Fibroblast of lung (primary cell): ENCODE measurements around the gene PXDN.

Experiments used
- CTCF ChIP-seq, 2 donors: IDR thresholded peaks in 1 of 2; conservative IDR thresholded peaks in 1 of 2; 1 replicate in 1 of 2; 2 replicates in 1 of 2; pipeline ENCODE4 v1.5.1; 2011 to 2012; ENCODE audit warnings: low read length in 2 of 2, control low read depth in 1 of 2, inconsistent platforms in 1 of 2, low read depth in 1 of 2, mild to moderate bottlenecking in 1 of 2
- EZH2 ChIP-seq: IDR thresholded peaks from 2 replicates; pipeline ENCODE4 v1.5.1; 2012; ENCODE audit warnings: low read length, control low read depth, mild to moderate bottlenecking; ENCODE audit errors: missing control alignments

- TF ChIP-seq CTCF (conservative IDR thresholded peaks at IDR 0.05 in 1 of 2, IDR thresholded peaks at IDR 0.05 in 1 of 2; ENCODE audit: low read depth in 1 of 2, low read length in 2 of 2) (no peak), EZH2 (no peak)
Measured at GRCh38 chr2:1784986-1785617, 40.8 kb upstream of the PXDN start.
